IMR-90 (cell line): ENCODE data around the gene CDKAL1. TPM values are rescaled to one million over a fixed set of nuclear protein-coding genes. Genes with fewer than 3 reads are reported as not detected.

Source experiments
- ATAC-seq: fragments of 200-7000 bp; cut with Tn5 transposase; 2 replicates; pipeline ENCODE4 v1.9.1; 2020; ENCODE audit warnings: low read depth, mild to moderate bottlenecking, moderate library complexity
- BruUV-seq: library from RNA; stranded (reverse); fragments of 400-500 nt; replicated peaks from 2 replicates; lab custom pipeline; 2021; lab: Mats Ljungman, UMichigan
- CTCF ChIA-PET: fragments of 300-600 bp; formaldehyde crosslinking; extraction: SDS; loops from one replicate; lab custom pipeline; 2021; ENCODE audit warnings: antibody characterized with exemption; lab: Yijun Ruan, JAX
- POLR2A ChIA-PET: fragments of 300-600 bp; sonication (Branson Sonifier 250); formaldehyde crosslinking; loops from one replicate; lab custom pipeline; 2022; ENCODE audit warnings: antibody characterized with exemption; ENCODE audit not compliant: unreplicated experiment; lab: Charles Lee
- DNase-seq: peaks from one replicate; pipeline ENCODE4 v3.0.0; 2013
- H2AFZ ChIP-seq: replicated peaks from 2 replicates; pipeline ENCODE3; 2013; ENCODE audit warnings: low read length, mild to moderate bottlenecking; ENCODE audit not compliant: poor library complexity
- H2AK5ac ChIP-seq: 2 replicates; pipeline ENCODE4 v1.6.1; 2013; ENCODE audit warnings: low read depth, low read length, inconsistent platforms
- H2AK9ac ChIP-seq: replicated peaks from 2 replicates; pipeline ENCODE3; 2013; ENCODE audit warnings: mild to moderate bottlenecking, low read depth, low read length, moderate library complexity; ENCODE audit not compliant: poor library complexity
- H2BK120ac ChIP-seq: 2 replicates; pipeline ENCODE4 v1.6.1; 2013; ENCODE audit warnings: low read depth, low read length, inconsistent platforms
- H2BK15ac ChIP-seq: 3 replicates; pipeline ENCODE4 v1.6.1; 2013; ENCODE audit warnings: low read depth, low read length, inconsistent platforms
- H2BK20ac ChIP-seq: 2 replicates; pipeline ENCODE4 v1.6.1; 2013; ENCODE audit warnings: low read depth, mild to moderate bottlenecking, inconsistent platforms, low read length, moderate library complexity
- H2BK5ac ChIP-seq: 2 replicates; pipeline ENCODE4 v1.6.1; 2013; ENCODE audit warnings: mild to moderate bottlenecking, low read depth, low read length, inconsistent platforms; ENCODE audit not compliant: poor library complexity, severe bottlenecking
- H3K14ac ChIP-seq: replicated peaks from 2 replicates; pipeline ENCODE4 v1.6.1; 2013; ENCODE audit warnings: low read depth, low read length, inconsistent platforms
- H3K18ac ChIP-seq: 2 replicates; pipeline ENCODE4 v1.6.1; 2013; ENCODE audit warnings: low read depth, low read length, control low read depth
- H3K23ac ChIP-seq: 2 replicates; pipeline ENCODE4 v1.6.1; 2013; ENCODE audit warnings: low read depth, low read length, inconsistent platforms
- H3K27ac ChIP-seq: 2 replicates; pipeline ENCODE4 v1.5.1; 2013; ENCODE audit warnings: mild to moderate bottlenecking, control low read depth, low read length; ENCODE audit not compliant: insufficient read depth
- H3K27me3 ChIP-seq: 2 replicates; pipeline ENCODE4 v1.6.1; 2013; ENCODE audit warnings: low read length; ENCODE audit not compliant: control insufficient read depth, insufficient read depth
- H3K36me3 ChIP-seq: 2 replicates; pipeline ENCODE4 v1.6.1; 2013; ENCODE audit warnings: low read length, mixed read lengths; ENCODE audit not compliant: control insufficient read depth, insufficient read depth
- H3K4ac ChIP-seq: 2 replicates; pipeline ENCODE4 v1.6.1; 2013; ENCODE audit warnings: low read depth, low read length, inconsistent platforms
- H3K4me1 ChIP-seq: 2 replicates; pipeline ENCODE4 v1.6.1; 2013; ENCODE audit warnings: low read length, mixed read lengths; ENCODE audit not compliant: control insufficient read depth, insufficient read depth
- H3K4me2 ChIP-seq: 2 replicates; pipeline ENCODE4 v1.6.1; 2013; ENCODE audit warnings: low read depth, mild to moderate bottlenecking, control low read depth, low read length, moderate library complexity
- H3K4me3 ChIP-seq: 2 replicates; pipeline ENCODE4 v1.5.1; 2013; ENCODE audit warnings: low read depth, mild to moderate bottlenecking, control low read depth, low read length, moderate library complexity; ENCODE audit not compliant: insufficient read depth
- H3K56ac ChIP-seq: 2 replicates; pipeline ENCODE4 v1.6.1; 2013; ENCODE audit warnings: low read length, inconsistent platforms; ENCODE audit not compliant: insufficient read depth; ENCODE audit errors: extremely low read depth
- H3K79me1 ChIP-seq, 2 experiments: 2 replicates each; pipeline ENCODE4 v1.6.1; 2013; ENCODE audit warnings: low read length in 2 of 2, inconsistent platforms in 1 of 2, low read depth in 1 of 2
- H3K9ac ChIP-seq: 2 replicates; pipeline ENCODE4 v1.6.1; 2013; ENCODE audit warnings: low read depth, low read length, control low read depth
- H3K9me1 ChIP-seq: 2 replicates; pipeline ENCODE4 v1.6.1; 2013; ENCODE audit warnings: low read length, inconsistent platforms; ENCODE audit not compliant: insufficient read depth
- H3K9me3 ChIP-seq: 2 replicates; pipeline ENCODE4 v1.6.1; 2013; ENCODE audit warnings: low read length; ENCODE audit not compliant: control insufficient read depth, insufficient read depth
- H4K20me1 ChIP-seq: 2 replicates; pipeline ENCODE4 v1.6.1; 2013; ENCODE audit warnings: low read length, inconsistent platforms; ENCODE audit not compliant: insufficient read depth
- H4K5ac ChIP-seq: 2 replicates; pipeline ENCODE4 v1.6.1; 2013; ENCODE audit warnings: mild to moderate bottlenecking, low read depth, low read length, control low read depth
- H4K8ac ChIP-seq, 2 experiments: 2 replicates each; pipeline ENCODE4 v1.6.1; 2013; ENCODE audit warnings: low read depth in 2 of 2, low read length in 2 of 2, control low read depth in 1 of 2, inconsistent platforms in 1 of 2
- H4K91ac ChIP-seq: 2 replicates; pipeline ENCODE4 v1.6.1; 2013; ENCODE audit warnings: low read depth, low read length, inconsistent platforms; ENCODE audit not compliant: insufficient read depth
- CHD1 ChIP-seq: IDR thresholded peaks from 2 replicates; pipeline ENCODE4 v1.6.1; 2012; ENCODE audit warnings: low read depth, low read length, improper control_type of control experiment
- FOS ChIP-seq: fragments of 150-350 bp; IDR thresholded peaks from 2 replicates; pipeline ENCODE4 v1.6.1; 2016; ENCODE audit warnings: low read depth, low read length
- MAFK ChIP-seq: IDR thresholded peaks from 2 replicates; pipeline ENCODE4 v1.6.1; 2012; ENCODE audit warnings: low read depth, low read length, improper control_type of control experiment
- MAZ ChIP-seq: IDR thresholded peaks from 2 replicates; pipeline ENCODE4 v1.6.1; 2012; ENCODE audit warnings: low read depth, mild to moderate bottlenecking, low read length, improper control_type of control experiment, moderate library complexity, borderline replicate concordance
- MXI1 ChIP-seq: IDR thresholded peaks from 2 replicates; pipeline ENCODE4 v1.6.1; 2012; ENCODE audit warnings: low read depth, mild to moderate bottlenecking, low read length, moderate library complexity, borderline replicate concordance
- NFE2L2 ChIP-seq: fragments of 150-350 bp; IDR thresholded peaks from 2 replicates; pipeline ENCODE4 v1.6.1; 2016; ENCODE audit warnings: low read depth, mild to moderate bottlenecking, low read length
- POLR2A ChIP-seq: IDR thresholded peaks from 2 replicates; pipeline ENCODE4 v1.6.1; 2012; ENCODE audit warnings: mild to moderate bottlenecking, low read depth, low read length
- RCOR1 ChIP-seq: IDR thresholded peaks from 2 replicates; pipeline ENCODE4 v1.6.1; 2012; ENCODE audit warnings: mild to moderate bottlenecking, low read length, improper control_type of control experiment; ENCODE audit not compliant: insufficient replicate concordance
- RFX5 ChIP-seq: IDR thresholded peaks from 2 replicates; pipeline ENCODE4 v1.8.0; 2012; ENCODE audit warnings: low read depth, mild to moderate bottlenecking, low read length, moderate library complexity
- SMC3 ChIP-seq: fragments of 150-350 bp; IDR thresholded peaks from 2 replicates; pipeline ENCODE4 v1.6.1; 2016; ENCODE audit warnings: low read depth, mild to moderate bottlenecking, antibody characterized with exemption, low read length, moderate library complexity
- WGBS, 2 experiments: methylation state at CpG; one replicate each; pipeline versions ENCODE4 v1.1.5 to v1.1.7; 2013; ENCODE audit warnings: missing lambda C conversion rate in 2 of 2; ENCODE audit not compliant: insufficient read length in 1 of 2; ENCODE audit errors: extremely low coverage in 2 of 2; 5-methylcytosine and 5-hydroxymethylcytosine counted together
- dilution Hi-C: fragments of 300-500 bp; cut with HindIII; formaldehyde crosslinking; loops from one replicate; pipeline ENCODE4 v1.14.3; 2018; ENCODE audit warnings: low sequenced_read_pairs; ENCODE audit not compliant: unreplicated experiment
- in situ Hi-C: fragments of 300-500 bp; cut with MboI; formaldehyde crosslinking; loops from 3 replicates; pipeline ENCODE4 v1.14.3; 2019; ENCODE audit warnings: low sequenced_read_pairs, inconsistent platforms, mixed read lengths
- intact Hi-C: fragments of 100-400 bp; cut with micrococcal nuclease; formaldehyde crosslinking; loops from 2 replicates; pipeline ENCODE4 v1.10.0; 2022
- polyA plus RNA-seq, 3 experiments: library from polyadenylated mRNA; depleted of rRNA; stranded (reverse); fragments of >200 nt; gene quantifications; 2 replicates each; pipeline ENCODE4 v1.2.3, GENCODE V29; 2012; ENCODE audit warnings: low replicate concordance in 1 of 3
- total RNA-seq: library from RNA; depleted of rRNA; stranded (reverse); fragments of >200 nt; gene quantifications from 2 replicates; pipeline ENCODE4 v1.2.3, GENCODE V29; 2012
- TF ChIP-seq, protein P1 (sequence below): fragments of 150-350 bp; IDR thresholded peaks from 2 replicates; pipeline ENCODE4 v1.6.1; 2016; ENCODE audit warnings: low read depth, mild to moderate bottlenecking, low read length, moderate library complexity, borderline replicate concordance
- TF ChIP-seq, protein P2 (sequence below): conservative IDR thresholded peaks from 2 replicates; pipeline ENCODE4 v1.5.1; 2012; ENCODE audit warnings: mild to moderate bottlenecking, low read depth, low read length, improper control_type of control experiment

The CDKAL1 gene
- total and polyA plus RNA-seq, 2 of the 4 experiments (the other 2 are of a cell fraction) = 3.7 to 13.1 TPM

DNA sequence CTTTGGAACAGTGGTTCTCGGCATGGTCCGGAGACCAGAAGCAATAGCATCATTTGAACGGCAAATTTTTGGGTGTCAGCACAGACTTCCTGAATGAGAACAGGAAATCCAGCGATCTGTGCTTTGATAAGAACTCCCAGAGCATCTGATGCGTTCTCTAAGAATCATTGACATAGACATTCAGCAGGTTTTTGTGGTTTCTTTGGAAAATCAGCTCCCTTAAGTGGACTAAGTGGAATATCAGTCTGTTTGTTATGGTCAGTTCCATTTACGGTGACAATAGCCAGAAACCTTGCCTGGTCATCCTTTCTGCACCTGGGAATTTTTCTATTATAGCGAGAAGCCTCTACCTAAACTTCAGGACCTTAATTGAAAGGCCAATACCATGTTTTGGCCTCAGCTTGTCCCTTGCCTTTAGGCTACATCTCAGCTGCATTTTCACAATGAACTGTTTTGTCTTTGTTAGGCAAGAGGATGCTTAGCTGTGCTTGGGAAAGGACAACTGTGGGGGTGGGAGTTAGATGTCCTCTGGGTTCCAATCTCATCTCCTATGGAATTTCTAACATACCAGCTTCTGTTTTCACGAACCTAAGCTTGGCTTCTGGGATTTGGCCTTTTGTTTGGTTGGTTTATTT lies 299.7 kb downstream of the CDKAL1 start:
- H2BK15ac ChIP-seq = no peak overlapping the region
- no peak overlapping the region for H3K56ac ChIP-seq
- H4K91ac ChIP-seq = no peak overlapping the region
- H3K27me3 ChIP-seq = no peaks in the 10 kb centered on the region
- H2AFZ ChIP-seq = no peak overlapping the region
- H3K4me2 ChIP-seq = no peak overlapping the region
- H3K23ac ChIP-seq = no peak overlapping the region
- WGBS, 2 experiments = 97% methylated on average over 5 of the region's 8 CpGs; no CpG with 5 or more reads in 1 of the 2 experiments
- dilution Hi-C loops = no loop called here
- no peak overlapping the region for H3K18ac ChIP-seq
- no peaks in the 10 kb centered on the region for H3K79me1 ChIP-seq
- no peaks in the 10 kb centered on the region; the same call in 1 of the 2 replicates for H3K36me3 ChIP-seq
- no peak overlapping the region for H2AK5ac ChIP-seq
- no peak overlapping the region for H3K4me3 ChIP-seq
- H4K8ac ChIP-seq = no peak overlapping the region
- H4K5ac ChIP-seq = no peak overlapping the region
- no peak overlapping the region for H3K27ac ChIP-seq
- no peak overlapping the region for H3K4ac ChIP-seq
- H2BK120ac ChIP-seq = no peak overlapping the region
- no peaks in the 10 kb centered on the region for H3K9me1 ChIP-seq
- POLR2A ChIA-PET = no interaction called here
- H3K9me3 ChIP-seq = no peaks in the 10 kb centered on the region
- BruUV-seq = no TSS peak
- no peak; the same call in 1 of the 2 replicates for ATAC-seq
- no peak for DNase-seq
- TF ChIP-seq POLR2A (no peak), CHD1 (no peak), RFX5 (no peak), MAFK (no peak), FOS (no peak), MAZ (no peak), RCOR1 (no peak), NFE2L2 (no peak), SMC3 (no peak), MXI1 (no peak)
- TF ChIP-seq, protein P1, sequence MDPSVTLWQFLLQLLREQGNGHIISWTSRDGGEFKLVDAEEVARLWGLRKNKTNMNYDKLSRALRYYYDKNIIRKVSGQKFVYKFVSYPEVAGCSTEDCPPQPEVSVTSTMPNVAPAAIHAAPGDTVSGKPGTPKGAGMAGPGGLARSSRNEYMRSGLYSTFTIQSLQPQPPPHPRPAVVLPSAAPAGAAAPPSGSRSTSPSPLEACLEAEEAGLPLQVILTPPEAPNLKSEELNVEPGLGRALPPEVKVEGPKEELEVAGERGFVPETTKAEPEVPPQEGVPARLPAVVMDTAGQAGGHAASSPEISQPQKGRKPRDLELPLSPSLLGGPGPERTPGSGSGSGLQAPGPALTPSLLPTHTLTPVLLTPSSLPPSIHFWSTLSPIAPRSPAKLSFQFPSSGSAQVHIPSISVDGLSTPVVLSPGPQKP = no peak
- TF ChIP-seq, protein P2, sequence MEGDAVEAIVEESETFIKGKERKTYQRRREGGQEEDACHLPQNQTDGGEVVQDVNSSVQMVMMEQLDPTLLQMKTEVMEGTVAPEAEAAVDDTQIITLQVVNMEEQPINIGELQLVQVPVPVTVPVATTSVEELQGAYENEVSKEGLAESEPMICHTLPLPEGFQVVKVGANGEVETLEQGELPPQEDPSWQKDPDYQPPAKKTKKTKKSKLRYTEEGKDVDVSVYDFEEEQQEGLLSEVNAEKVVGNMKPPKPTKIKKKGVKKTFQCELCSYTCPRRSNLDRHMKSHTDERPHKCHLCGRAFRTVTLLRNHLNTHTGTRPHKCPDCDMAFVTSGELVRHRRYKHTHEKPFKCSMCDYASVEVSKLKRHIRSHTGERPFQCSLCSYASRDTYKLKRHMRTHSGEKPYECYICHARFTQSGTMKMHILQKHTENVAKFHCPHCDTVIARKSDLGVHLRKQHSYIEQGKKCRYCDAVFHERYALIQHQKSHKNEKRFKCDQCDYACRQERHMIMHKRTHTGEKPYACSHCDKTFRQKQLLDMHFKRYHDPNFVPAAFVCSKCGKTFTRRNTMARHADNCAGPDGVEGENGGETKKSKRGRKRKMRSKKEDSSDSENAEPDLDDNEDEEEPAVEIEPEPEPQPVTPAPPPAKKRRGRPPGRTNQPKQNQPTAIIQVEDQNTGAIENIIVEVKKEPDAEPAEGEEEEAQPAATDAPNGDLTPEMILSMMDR = no peak
- intact Hi-C loops = no loop called here
- CTCF ChIA-PET = interaction anchor here (0.6 kb wide), 1 partner anchor 111 kb away, joined by 3 read pairs; no protein-coding TSS in a partner anchor
- no peak overlapping the region for H3K9ac ChIP-seq
- H4K20me1 ChIP-seq = no peaks in the 10 kb centered on the region
- H2BK5ac ChIP-seq = no peak overlapping the region
- no peaks in the 10 kb centered on the region for H3K4me1 ChIP-seq
- H3K14ac ChIP-seq = no peak overlapping the region
- in situ Hi-C loops = no loop called here
- no peak overlapping the region for H2BK20ac ChIP-seq
- no peak overlapping the region for H2AK9ac ChIP-seq
